Measurements from ENCODE around the gene NELL1.

- no peak for TF ChIP-seq CTCF (IDR thresholded peaks at IDR 0.05)
- no peak for TF ChIP-seq EZH2 (IDR thresholded peaks at IDR 0.05)
- no peak for TF ChIP-seq EZH2phosphoT487 (IDR thresholded peaks at IDR 0.05)
Measured at GRCh38 chr11:21343204-21343603, 673.8 kb downstream of the NELL1 start.

Measured in neural progenitor cell (in vitro differentiated cells).